ENCODE data around the gene FBXW5. TPM values are rescaled to one million over a fixed set of nuclear protein-coding genes. Genes with fewer than 3 reads are reported as not detected.

FBXW5 gene
- total RNA-seq, 4 donors from 2014 or later, result 294 to 820 (median 446) TPM

- Histone ChIP-seq H3K9me3 (no peaks in the 10 kb centered on the region), H3K27me3 (peaks cover 15% of the 10 kb centered on the region), H3K4me3 (no peak overlapping the region), H3K4me1 (peaks cover 0 to 19% (median 8%) of the 10 kb centered on the region in 4 donors), H3K27ac (no peak overlapping the region), H3K36me3 (no peaks in the 10 kb centered on the region)
- in situ Hi-C loops (cut with MboI; ENCODE audit: low pct_ligation_motif_present in 1 of 4, low pct_unique_long_range_greater_than_20kb in 1 of 4, low sequenced_read_pairs in 3 of 4) (no loop called here), intact Hi-C loops (cut with DNase I; ENCODE audit: low total_unique reads) (no loop called here)
- 62% methylated on average over 37 of the region's 41 CpGs; no CpG with 5 or more reads in 1 of the 2 donors for WGBS, 2 donors (ENCODE audit: low coverage in 1 of 2)
- TF ChIP-seq POLR2A (IDR thresholded peaks at IDR 0.05) (no peak), CTCF (IDR thresholded peaks at IDR 0.05) (no peak), POLR2AphosphoS5 (IDR thresholded peaks at IDR 0.05) (no peak), EP300 (IDR thresholded peaks at IDR 0.05; ENCODE audit: low read depth) (no peak)
- DNase-seq, result no peak
These were observed 34.5 kb upstream of the FBXW5 start for GRCh38 chr9:136978865-136979544.

GRCh38 chr9:136978073-136978864 lies 33.7 kb upstream of the FBXW5 start:
- 11% methylated on average over 44 of the region's 78 CpGs; no CpG with 5 or more reads in 1 of the 2 donors for WGBS, 2 donors (ENCODE audit: low coverage in 1 of 2)
- H3K27ac ChIP-seq, result peak overlapping the region; percentile 14 to 35 (median 30)

GRCh38 chr9:136977649-136978072 lies 33.1 kb upstream of the FBXW5 start:
- in situ Hi-C loops (cut with MboI; ENCODE audit: low pct_ligation_motif_present in 1 of 4, low pct_unique_long_range_greater_than_20kb in 1 of 4, low sequenced_read_pairs in 3 of 4) (no loop called here), intact Hi-C loops (cut with DNase I; ENCODE audit: low total_unique reads) (no loop called here)
- Histone ChIP-seq H3K27me3 (peaks cover 6% of the 10 kb centered on the region), H3K27ac (peak overlapping the region; percentile 14 to 35 (median 30)), H3K9me3 (no peaks in the 10 kb centered on the region), H3K4me3 (peak overlapping the region; percentile 19 to 55 (median 30)), H3K36me3 (no peaks in the 10 kb centered on the region), H3K4me1 (peaks cover 0 to 19% (median 8%) of the 10 kb centered on the region in 4 donors)
- DNase-seq, result no peak
- TF ChIP-seq EP300 (IDR thresholded peaks at IDR 0.05; ENCODE audit: low read depth) (no peak), CTCF (IDR thresholded peaks at IDR 0.05) (no peak), POLR2AphosphoS5 (IDR thresholded peaks at IDR 0.05) (no peak), POLR2A (IDR thresholded peaks at IDR 0.05) (no peak)
- 21% methylated on average over 18 of the region's 33 CpGs; no CpG with 5 or more reads in 1 of the 2 donors for WGBS, 2 donors (ENCODE audit: low coverage in 1 of 2)

More at GRCh38 chr9:136978073-136978864, 33.7 kb upstream of the FBXW5 start:
- Histone ChIP-seq H3K4me3 (peak overlapping the region; percentile 19 to 55 (median 30)), H3K9me3 (no peaks in the 10 kb centered on the region), H3K4me1 (peaks cover 0 to 19% (median 8%) of the 10 kb centered on the region in 4 donors), H3K27me3 (peaks cover 8% of the 10 kb centered on the region), H3K36me3 (no peaks in the 10 kb centered on the region)
- intact Hi-C loops (cut with DNase I; ENCODE audit: low total_unique reads) (no loop called here), in situ Hi-C loops (cut with MboI; ENCODE audit: low pct_ligation_motif_present in 1 of 4, low pct_unique_long_range_greater_than_20kb in 1 of 4, low sequenced_read_pairs in 3 of 4) (no loop called here)
- TF ChIP-seq POLR2AphosphoS5 (IDR thresholded peaks at IDR 0.05) (no peak), POLR2A (IDR thresholded peaks at IDR 0.05) (no peak), EP300 (IDR thresholded peaks at IDR 0.05; ENCODE audit: low read depth) (no peak), CTCF (IDR thresholded peaks at IDR 0.05) (no peak)
- DNase-seq, result peak; percentile 65

GRCh38 chr9:136977223-136977622 lies 32.7 kb upstream of the FBXW5 start, which contains the start of gene PTGDS:
TSS of gene PTGDS (plus strand) at chr9:136977504. CDS start at chr9:136977579, 75 bp downstream.
- peaks cover 0 to 19% (median 8%) of the 10 kb centered on the region in 4 donors for H3K4me1 ChIP-seq
- peak within 1 kb of the TSS; percentile 14 to 35 (median 30) for H3K27ac ChIP-seq
- TF ChIP-seq POLR2A (IDR thresholded peaks at IDR 0.05) (no peak), CTCF (IDR thresholded peaks at IDR 0.05) (no peak), EP300 (IDR thresholded peaks at IDR 0.05; ENCODE audit: low read depth) (no peak), POLR2AphosphoS5 (IDR thresholded peaks at IDR 0.05) (no peak)
- peaks cover 5% of the 10 kb centered on the region for H3K27me3 ChIP-seq
- no peaks in the 10 kb centered on the region for H3K9me3 ChIP-seq
- no peak for DNase-seq
- intact Hi-C loops (cut with DNase I; ENCODE audit: low total_unique reads) (no loop called here), in situ Hi-C loops (cut with MboI; ENCODE audit: low pct_ligation_motif_present in 1 of 4, low pct_unique_long_range_greater_than_20kb in 1 of 4, low sequenced_read_pairs in 3 of 4) (no loop called here)
- H3K36me3 ChIP-seq, result no peaks in the 10 kb centered on the region
- peak within 1 kb of the TSS; percentile 19 to 55 (median 30) for H3K4me3 ChIP-seq
- WGBS, 2 donors (ENCODE audit: low coverage in 1 of 2), result 77% methylated on average over 10 of the region's 10 CpGs; no CpG with 5 or more reads in 1 of the 2 donors

All from transverse colon (tissue), 4 donors.